ENCODE measurements around the gene MCL1. TPM values are rescaled to one million over a fixed set of nuclear protein-coding genes. Genes with fewer than 3 reads are reported as not detected.

The MCL1 gene
- 179 and 180 TPM in 2 replicates for total RNA-seq

DNA sequence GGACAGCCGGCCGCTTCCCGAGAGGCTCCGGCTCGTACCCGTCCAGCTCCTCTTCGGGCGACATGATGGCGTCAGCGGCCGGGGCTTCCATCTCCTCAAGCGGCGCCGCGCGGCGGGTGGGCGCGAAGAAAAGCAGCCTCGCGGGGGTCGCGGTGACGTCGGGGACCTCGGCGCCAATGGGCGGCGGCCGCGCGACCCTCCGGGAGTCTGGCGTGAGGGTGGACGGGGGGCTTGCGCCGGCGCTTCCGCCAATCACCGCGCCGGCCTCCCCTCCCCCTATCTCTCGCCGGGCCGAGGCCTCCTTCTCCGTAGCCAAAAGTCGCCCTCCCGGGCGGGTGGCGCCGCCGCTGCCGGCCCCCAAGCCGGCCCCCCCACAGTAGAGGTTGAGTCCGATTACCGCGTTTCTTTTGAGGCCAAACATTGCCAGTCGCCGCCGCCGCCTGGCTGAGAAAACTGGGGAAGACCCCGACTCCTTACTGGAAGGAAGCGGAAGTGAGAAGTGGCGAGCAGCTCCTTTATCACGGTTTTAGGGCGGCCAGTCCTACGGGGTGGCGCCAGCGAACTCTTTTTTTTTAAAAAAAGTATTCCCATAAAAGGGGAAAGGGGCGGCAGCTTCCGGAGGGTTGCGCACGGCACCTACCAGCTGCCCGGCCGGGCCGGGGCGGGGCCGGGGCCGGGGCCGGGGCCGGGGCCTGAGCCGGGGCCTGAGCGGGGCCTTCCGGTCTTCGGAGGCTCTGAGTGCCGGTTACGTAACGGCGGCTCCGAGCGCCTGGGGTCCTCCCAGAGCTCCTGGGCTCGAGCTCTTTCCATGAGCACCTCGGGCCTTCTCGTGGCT, at the start of gene MCL1:
Gene MCL1, minus strand, starts transcription at position 501 of the 835 bp plus-strand sequence. Its CDS starts 80 bp downstream, at position 421.

DNA sequence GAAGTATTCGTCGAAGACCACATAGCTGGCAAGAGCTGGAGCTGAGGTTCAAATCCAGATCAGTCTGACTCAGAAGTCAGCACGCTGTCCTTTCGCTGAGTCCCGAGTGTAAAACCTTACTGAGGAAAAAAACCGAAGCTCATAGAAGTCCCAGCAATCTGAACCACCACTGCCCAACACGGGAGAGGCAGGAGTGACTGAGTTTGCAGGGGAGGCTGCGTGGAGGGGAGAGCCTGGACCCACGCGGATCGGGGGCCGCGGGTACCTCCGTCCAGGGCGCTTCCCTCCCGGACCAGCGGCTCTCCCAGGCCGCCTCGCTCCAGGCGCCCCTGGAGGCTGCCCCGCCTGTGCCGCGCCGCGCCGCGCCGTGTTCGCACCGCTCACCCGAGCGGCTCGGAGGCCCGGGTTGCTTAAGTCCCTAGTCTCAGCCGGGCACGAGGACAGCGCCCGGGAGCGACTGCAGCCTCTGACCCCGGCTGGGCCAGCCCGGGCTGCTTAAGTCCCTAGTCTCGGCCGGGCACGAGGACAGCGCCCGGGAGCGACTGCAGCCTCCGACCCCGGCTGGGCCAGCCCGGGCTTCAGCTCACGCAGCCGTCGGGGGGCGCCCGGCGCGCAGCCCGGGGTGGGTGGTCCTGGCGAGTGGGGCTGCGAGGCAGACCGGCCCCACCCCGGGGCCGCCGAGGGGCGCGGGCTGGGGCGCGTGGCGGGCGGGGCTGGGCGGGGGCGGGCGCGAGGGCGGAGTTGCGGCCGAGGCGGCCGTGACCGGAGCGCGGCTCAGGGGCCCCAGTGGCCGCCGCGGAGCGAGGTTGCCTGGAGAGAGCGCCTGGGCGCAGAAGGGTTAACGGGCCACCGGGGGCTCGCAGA, 30.5 kb downstream of the MCL1 start, which contains the start of gene ADAMTSL4:
Gene ADAMTSL4, plus strand, starts transcription at position 777 of the 864 bp plus-strand sequence. CDS start 2,881 bp downstream, outside the sequence.

Small RNA genes lying within 50 kb of the gene (small RNA-seq; reads per million reads assigned to genes)
- gene MIR4257 (not detected), gene RF00015 (not detected), gene RF00561 (not detected), gene RN7SL473P (not detected), gene RN7SL600P (not detected)

Other genes starting within 250 kb of the MCL1 start
- 14.7 and 15.0 TPM in 2 replicates for gene RPRD2, start 215.5 kb downstream of the MCL1 start, total RNA-seq
- 10.4 and 14.4 TPM in 2 replicates for gene TARS2, start 92.2 kb downstream of the MCL1 start, total RNA-seq
- 0.65 and 1.1 TPM in 2 replicates for gene ECM1, start 71.5 kb downstream of the MCL1 start, total RNA-seq
- not detected in 2 replicates for gene FALEC, start 63.9 kb downstream of the MCL1 start, total RNA-seq
- 0.38 and 0.65 TPM in 2 replicates for gene ADAMTSL4, start 30.2 kb downstream of the MCL1 start, total RNA-seq
- gene ENSA, start 50.0 kb upstream of the MCL1 start, total RNA-seq: 93.7 and 103 TPM in 2 replicates
- 24.2 and 29.9 TPM in 2 replicates for gene GOLPH3L, start 117.5 kb upstream of the MCL1 start, total RNA-seq
- gene HORMAD1, start 141.3 kb upstream of the MCL1 start, total RNA-seq: 0.10 and 0.33 TPM in 2 replicates
- gene CTSS, start 186.2 kb upstream of the MCL1 start, total RNA-seq: 19.6 and 27.0 TPM in 2 replicates
- gene CTSK, start 228.7 kb upstream of the MCL1 start, total RNA-seq: 2.0 and 3.7 TPM in 2 replicates

All from vein endothelial cell (primary cell).